CD4-positive, alpha-beta T cell treated with Interferon gamma for 1 hour (primary cell): ENCODE measurements around the gene PIP4K2B.
"Not testable (repeated sequence)": the region's sequence is repeated elsewhere in the genome, so short reads cannot be mapped to it uniquely, and the experiment has no call there.

Source experiments
- DNase-seq: peaks from one replicate; pipeline ENCODE4 v3.0.0-alpha.2; 2020

The PIP4K2B gene

GRCh38 chr17:38799501-38800236 lies at the start of gene PIP4K2B:
PIP4K2B (minus strand) TSS chr17:38799556; CDS start chr17:38799424, 132 bp downstream.
- DNase-seq = peak; percentile 91

- DNase-seq = no peak
Observed at GRCh38 chr17:38848557-38848891, 49.2 kb upstream of the PIP4K2B start.

- DNase-seq = no peak
Observed at GRCh38 chr17:38844261-38844757, 45.0 kb upstream of the PIP4K2B start.

DNA sequence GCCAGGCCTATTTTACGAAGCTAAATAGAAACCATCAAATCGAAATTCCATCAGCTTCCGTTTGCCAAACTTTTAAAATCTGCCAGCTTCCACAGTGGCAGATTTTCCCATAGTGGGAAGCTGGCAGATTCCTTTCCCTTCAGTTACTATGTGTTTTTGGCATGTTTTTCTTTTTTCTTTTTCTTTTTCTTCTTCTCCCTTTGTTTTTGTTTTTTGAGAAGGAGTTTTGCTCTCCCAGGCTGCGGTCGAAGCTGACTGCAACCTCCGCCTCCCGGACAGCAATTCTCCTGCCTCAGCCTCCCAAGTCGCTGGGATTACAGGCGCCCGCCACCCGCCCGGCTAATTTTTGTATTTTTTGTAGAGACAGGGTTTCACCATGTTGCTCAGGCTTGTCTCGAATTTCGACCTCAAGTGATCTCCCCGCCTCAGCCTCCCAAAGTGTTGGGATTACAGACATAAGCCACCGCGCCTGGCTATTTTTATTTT lies 26.4 kb upstream of the PIP4K2B start:
- DNase-seq = no peak

DNA sequence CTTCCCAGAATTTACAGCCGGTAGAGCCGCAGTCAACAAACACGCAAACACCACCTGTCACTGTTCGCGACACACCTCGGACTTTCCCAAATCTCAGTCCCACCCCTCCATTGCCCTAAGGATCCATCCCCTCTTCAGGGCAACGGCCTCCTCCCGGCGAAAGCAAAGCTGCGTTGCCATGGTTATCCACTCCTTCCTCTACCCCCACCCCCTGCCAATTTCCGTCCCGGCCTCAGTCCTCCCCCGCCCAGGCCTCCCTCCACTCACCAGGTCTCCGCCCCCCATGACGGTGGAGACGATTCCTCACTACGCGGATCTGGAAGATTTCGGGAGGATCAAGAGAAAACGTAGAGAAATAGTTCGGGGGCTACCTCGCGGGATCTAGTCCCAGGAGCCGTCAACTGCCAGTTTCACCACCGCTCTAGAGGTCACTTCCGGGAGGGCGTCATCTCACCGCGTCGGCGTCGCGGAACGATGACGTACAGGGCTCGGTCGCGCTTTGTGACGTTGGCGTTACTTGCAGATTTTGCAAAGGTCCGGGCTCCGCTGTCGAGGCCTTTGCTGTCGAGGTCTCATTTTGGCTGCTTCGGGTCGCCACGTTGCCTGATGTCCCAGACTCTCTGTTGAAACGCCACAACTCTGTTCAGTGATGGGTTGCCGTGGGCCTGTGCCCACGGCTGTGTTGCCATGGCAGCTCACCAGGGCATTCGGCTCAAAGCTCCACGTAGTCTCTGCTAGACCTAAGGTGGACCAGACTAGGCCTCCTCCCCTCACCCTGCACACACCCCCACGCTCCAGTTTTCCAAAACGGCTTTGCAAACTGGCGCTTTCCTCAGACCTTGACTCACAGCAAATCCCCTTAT lies 25.8 kb upstream of the PIP4K2B start, which contains the start of gene CWC25:
Gene CWC25, minus strand, starts transcription at position 423 of the 863 bp plus-strand sequence. Its CDS starts 138 bp downstream, at position 285.
- peak; percentile 95 for DNase-seq

DNA sequence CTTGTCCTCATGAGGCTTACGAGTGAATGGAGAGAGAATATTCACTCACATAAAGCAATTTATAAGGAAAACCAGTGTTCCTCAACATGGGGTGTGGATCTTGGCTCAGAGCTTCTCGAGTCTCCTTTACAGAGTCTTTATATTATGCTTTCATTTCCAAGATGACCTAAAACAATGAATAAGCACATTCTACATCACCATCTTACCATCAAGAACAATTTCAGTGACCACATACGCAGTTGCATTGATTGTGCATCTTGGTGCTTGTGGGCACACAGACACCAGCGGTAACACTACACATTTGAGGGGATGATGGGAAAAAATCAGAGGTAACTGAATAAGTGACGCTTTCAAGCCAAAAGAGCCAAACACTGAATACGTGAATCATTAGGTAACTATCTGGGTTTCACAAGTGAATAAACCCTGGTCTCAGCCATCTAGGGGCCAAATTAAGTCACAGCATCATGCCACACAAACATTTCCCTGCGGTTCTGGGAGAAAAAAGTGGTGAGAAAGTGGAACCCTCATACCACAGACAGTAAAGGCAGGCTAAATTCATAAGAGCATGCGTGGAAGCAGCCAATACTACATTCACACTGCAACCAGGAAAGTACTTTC lies 16.3 kb upstream of the PIP4K2B start:
- no peak for DNase-seq

- DNase-seq = no peak
Observed at GRCh38 chr17:38809828-38810227, 10.5 kb upstream of the PIP4K2B start.

- DNase-seq = no peak
Observed at GRCh38 chr17:38800237-38800760, 943 bp upstream of the PIP4K2B start.

DNA sequence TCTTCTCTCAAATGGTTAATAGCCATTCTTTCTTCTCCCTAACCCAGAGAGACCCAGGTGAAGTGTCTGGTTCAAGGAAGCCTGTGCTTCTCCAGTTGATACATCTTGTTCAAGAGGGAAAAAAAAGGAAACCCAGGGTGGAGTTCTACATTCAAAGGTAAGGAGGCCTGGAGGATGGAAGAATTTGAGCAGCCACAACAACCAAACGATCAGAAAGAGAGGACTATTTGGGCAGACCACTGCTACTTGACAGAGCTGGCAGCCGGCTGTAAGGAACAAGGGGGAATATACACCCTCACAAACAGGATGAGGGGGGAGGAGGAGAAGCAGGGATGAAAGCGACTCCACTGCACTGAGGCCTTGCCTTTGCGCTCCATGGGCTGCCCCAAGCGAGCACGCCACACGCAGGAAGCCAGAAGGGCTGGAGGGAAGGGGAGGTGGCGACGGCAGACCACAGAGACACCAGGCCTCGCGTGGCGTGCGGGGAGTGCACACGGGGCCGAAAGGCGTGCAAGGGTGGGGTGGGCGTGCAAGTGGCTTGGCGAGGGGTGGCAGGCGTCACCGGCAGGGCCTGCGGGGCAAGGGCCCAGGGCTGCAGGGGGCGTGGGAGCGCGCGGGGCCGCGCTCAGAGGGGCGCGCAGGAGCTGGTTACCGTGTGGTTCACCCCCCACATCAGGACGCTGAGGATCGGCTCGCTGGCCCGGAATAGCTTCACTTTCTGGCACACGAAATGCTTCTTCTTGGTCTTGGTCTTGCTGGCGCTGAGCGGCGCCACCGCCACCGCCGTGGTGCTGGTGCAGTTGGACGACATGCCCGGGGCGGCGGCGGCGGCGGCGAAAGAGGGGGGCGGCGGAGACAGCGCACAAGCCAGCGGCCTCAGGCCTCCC lies 499 bp downstream of the PIP4K2B start:
- DNase-seq = peak; percentile 37

- DNase-seq = no peak
Observed at GRCh38 chr17:38797828-38798227, 1.5 kb downstream of the PIP4K2B start.

DNA sequence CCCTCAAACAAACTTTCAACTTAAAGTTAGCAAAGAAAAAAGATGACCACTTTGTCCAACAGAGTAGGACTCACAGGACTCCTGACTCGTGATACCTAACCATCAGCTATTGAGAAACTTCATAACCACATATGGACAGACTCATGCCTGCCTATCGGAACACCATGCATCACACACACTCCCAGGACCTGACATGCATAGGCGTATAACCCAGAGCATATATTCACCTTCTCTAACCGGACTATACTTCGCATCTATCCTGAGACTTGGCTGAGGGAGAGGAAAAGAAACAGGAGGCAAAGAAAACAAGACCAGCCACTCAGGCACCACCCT lies 2.2 kb downstream of the PIP4K2B start:
- DNase-seq = no peak

DNA sequence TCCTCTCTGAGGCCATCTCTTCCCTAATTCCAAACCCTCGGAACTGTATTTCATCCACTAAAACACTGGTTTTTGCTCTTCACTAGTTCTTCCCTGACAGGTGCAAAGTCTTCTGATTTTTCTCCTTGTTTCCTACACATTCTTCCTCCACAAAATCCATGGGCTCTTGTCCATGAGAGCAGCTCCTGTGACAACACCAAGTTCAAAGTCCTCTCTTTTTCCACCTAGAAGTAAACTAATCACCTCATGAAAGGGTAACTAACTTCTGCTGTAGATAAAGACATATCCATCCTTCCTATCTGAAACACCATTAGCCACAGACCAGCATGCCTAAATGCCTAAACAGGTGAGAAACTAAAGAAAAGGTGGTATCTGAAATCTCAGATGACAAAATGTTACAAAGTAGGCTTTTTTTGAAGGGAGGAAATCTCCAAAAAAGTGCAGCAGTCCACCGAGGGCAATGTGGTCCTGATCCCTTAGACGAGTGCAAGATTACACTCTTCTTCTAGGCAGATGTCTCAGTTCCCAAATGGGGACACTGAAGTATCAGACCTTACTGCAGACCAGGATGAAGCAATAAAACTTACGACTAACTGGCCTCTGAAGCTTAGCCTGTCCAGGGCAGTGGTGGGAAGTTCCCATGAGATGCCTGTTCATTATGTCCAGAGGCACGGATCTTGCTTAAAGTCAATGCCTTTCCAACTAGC lies 2.8 kb downstream of the PIP4K2B start:
- no peak for DNase-seq

- no peak for DNase-seq
Observed at GRCh38 chr17:38794221-38794620, 5.1 kb downstream of the PIP4K2B start.

- no peak for DNase-seq
Observed at GRCh38 chr17:38791162-38791561, 8.2 kb downstream of the PIP4K2B start.

GRCh38 chr17:38790148-38790707 lies 9.1 kb downstream of the PIP4K2B start:
- not testable (repeated sequence) for DNase-seq

DNA sequence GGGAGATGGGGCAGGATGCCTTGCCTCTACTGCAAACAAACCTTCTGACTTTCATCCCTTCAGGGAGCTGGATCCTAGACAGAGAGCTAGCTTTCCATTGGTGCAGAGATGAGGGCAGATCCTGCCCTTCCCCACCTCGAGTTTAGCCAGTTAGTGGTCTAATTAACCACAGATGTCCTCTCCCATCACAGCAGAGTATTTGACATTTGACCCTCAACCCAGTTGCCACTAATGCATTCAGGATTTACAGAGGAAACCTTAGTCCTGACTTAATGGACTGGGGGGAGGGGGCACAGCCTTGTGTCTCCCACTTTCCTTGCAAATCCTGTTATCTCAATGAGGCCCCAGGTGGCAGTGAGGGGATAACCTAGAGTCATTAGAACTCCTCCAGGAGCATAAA lies 10.2 kb downstream of the PIP4K2B start:
- no peak for DNase-seq

- not testable (repeated sequence) for DNase-seq
Observed at GRCh38 chr17:38787999-38788398, 11.4 kb downstream of the PIP4K2B start.

DNA sequence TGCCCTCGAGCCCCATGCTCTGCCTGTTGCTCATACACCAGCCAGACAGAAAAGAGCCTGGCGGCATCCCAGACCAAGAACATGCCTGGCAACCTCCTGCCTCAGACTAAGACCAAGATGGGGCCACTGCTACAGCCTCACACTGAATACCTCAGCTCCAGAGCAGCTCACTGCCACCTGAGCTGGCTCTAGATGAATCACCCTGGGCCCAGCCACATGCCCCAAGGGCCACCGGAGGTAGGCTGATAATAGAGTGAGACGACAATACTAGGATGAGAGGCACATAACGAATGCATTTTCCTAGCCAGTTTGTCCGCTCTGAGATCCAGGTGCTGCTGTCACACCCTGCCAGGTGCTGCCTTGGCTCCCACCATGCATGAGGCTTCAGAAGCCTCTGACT lies 13.0 kb downstream of the PIP4K2B start:
- DNase-seq = no peak

DNA sequence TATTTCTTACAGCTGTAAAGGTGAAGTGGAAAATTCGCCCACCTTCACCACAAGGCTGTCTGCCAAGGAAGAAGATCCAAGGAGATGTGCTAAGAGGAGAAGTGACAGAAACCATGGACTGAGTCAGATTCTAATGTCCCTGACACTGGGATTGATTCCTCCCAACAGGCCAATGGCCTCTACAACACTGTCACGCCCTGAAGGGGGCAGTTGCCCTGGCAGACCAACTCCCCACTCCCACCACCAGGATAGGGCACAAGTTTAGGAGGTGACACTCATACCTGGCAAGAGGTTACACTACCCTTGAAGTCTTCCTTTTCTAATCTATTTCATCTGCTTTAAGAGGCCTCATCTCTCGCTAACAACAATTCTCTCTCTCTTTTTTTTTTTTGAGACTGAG lies 16.1 kb downstream of the PIP4K2B start:
- no peak for DNase-seq

- DNase-seq = no peak
Observed at GRCh38 chr17:38779965-38780752, 19.2 kb downstream of the PIP4K2B start.
